Ureter (tissue), 1 donor: Measurements from ENCODE around the gene MET. TPM values are rescaled to one million over a fixed set of nuclear protein-coding genes. Genes with fewer than 3 reads are reported as not detected.
"Not testable (repeated sequence)": the region's sequence is repeated elsewhere in the genome, so short reads cannot be mapped to it uniquely, and the experiment has no call there.

ENCODE experiments used
- DNase-seq: peaks from one replicate; pipeline ENCODE4 v3.0.0-alpha.2; 2020; ENCODE audit warnings: low spot score
- total RNA-seq: library from RNA; stranded (reverse); gene quantifications from one replicate; pipeline ENCODE4 v1.2.4, GENCODE V29; 2023
- donor health status: DM: yes; HTN: yes; CAD: no.

The MET gene
- total RNA-seq: 54.1 TPM

DNA sequence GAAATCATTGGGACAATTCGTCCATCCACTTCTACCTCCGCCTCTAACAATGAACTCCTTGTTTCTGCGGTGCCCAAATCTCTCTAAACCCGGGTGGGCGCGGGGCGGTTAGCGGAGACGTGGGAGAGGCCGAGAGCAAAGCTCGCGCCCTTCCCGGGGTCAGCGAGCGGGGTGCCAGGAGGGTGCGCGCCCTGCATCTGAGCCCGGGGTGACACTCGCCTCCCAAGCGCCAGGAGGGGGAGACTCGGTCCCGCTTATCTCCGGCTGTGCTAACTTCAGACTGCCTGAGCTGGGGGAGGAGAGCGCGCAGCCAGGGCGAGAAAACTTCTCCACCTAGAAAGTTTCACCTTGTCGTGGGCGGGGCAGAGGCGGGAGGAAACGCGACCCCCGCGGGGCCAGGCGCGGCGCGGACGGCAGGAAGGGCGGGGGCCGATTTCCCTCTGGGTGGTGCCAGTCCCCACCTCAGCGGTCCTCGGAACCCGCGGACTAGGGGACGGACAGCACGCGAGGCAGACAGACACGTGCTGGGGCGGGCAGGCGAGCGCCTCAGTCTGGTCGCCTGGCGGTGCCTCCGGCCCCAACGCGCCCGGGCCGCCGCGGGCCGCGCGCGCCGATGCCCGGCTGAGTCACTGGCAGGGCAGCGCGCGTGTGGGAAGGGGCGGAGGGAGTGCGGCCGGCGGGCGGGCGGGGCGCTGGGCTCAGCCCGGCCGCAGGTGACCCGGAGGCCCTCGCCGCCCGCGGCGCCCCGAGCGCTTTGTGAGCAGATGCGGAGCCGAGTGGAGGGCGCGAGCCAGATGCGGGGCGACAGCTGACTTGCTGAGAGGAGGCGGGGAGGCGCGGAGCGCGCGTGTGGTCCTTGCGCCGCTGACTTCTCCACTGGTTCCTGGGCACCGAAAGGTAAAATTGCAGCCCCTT, at the start of gene MET:
Gene MET (plus strand): TSS at position 516 of the 915 bp plus-strand sequence. CDS start 26,889 bp downstream, outside the sequence.
- peak; percentile 81 for DNase-seq

DNA sequence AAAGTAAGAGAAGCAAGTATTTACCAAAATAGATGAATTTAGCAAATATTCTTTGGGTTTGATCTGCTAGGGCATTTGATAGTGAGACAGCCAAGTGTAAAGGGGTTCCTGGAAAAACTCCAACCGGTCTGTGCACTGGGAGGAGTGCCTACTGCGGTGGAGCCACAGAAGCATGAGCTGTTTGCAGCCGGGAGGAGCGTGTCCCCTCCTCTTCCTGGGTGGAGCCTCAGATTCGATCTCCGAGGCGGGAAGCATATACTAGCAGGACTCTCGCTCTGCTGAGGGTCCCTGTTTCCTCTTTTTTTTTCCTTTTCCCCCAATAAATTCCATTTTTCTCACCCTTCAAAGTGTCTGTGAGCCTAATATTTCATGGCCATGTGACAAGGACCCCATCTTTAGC, 45.1 kb upstream of the MET start:
- no peak for DNase-seq

DNA sequence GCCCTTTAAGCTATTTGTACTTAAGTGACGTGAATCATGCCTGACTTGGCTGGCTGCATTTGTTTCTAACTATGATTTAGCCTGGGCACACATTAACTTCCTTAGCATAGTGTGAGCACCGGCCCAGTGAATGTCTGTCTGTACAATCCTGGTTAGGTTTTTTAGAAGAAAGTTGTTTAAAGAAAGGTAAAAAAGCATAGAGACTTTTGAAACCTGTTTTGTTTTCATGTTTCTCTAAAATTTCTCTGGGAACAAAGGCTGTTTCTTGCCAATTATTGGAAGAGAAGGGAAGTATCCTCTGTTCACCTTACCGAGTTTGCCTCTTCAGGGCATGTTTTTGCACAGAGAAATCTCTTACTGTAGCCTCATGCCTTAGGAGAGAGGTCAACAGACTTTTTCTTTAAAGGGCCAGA, 42.9 kb upstream of the MET start:
- no peak for DNase-seq

DNA sequence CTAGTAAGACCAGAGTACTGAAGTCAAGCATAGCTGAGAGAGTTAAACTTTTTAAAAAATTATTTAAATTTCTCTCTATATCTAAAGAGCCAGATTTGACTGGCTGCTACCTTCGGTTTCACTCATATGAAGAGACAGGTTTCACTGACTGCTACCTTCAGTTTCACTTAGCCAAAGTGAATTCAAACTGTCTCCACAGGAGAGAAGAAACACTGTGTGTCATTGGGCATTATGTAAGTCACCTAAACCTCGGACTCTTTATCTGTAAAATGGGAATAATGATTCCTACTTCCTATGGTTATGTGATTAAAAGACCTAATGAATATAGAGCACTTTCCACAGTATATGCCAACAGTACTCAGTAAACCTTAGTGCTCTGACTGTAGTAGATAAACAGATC, 41.6 kb upstream of the MET start:
- DNase-seq: no peak

DNA sequence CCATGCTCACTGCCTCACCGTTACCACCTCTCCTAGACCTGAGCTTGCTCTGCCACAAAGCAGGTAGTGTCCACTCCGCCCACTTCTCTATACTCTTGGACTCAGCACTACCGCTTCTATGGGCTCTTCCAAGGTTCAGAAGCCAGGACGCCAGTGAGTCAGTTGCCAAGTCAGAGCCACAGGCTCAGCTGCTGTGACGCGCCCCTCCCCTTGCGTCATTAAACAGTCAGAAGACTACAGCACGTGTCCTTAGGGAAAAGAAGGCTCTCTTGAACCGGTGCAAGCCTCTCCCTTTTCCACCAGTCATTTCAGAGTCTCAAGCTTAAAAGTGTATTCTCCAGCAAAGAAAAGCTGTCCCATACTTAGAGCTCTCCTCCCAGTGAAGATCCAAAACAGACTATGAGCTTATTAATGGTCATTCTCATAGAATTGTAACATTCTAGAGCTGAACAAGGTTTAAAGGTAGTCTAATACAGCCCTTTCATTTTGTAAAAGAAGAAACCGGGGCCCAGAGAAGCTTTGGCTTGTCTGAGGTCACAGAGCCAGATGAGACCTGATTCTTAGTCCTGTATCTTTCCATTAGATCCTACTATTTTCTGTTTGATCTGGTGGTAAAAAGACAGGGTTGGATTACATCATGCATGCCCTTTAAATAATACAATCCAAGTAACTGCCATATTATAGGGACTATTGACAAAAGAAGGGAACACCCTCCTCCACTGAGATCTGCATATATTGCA, 40.9 kb upstream of the MET start:
- peak; percentile 66 for DNase-seq

DNA sequence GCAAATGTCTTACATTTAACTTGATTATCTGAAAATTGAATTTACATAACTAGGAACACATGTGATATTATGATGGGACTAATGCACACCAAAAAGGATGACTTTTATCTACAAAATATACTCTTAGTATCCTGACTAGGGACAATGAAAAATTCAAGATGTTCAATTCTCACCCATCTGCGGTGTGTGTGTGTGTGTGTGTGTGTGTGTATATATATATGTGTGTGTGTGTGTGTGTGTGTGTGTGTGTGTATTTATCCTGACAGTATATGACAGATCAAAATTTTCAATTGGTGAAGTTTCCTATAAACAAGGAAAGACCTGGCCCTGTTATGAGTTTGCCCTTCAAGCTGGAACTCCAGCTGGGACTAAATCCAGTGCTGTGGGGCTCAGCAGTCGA, 40.3 kb upstream of the MET start:
- DNase-seq: no peak

DNA sequence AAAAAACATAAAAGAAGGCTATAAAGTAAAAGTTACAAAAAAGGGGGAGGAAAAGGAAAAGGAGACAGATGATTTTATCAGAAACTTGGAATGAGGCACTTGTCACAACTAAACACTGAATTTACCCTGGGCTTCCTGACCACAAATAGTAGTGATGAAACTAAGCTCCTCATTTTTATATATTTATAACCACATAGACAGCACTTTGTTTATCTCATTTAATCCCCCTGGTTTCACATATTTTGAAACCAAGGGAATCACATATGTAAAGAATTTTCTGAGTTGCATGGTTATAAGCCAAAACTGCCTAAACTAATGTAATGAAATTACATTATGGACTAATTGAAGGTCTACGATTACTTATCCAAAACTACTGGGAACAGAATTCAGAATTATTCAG, 39.6 kb upstream of the MET start:
- no peak for DNase-seq

DNA sequence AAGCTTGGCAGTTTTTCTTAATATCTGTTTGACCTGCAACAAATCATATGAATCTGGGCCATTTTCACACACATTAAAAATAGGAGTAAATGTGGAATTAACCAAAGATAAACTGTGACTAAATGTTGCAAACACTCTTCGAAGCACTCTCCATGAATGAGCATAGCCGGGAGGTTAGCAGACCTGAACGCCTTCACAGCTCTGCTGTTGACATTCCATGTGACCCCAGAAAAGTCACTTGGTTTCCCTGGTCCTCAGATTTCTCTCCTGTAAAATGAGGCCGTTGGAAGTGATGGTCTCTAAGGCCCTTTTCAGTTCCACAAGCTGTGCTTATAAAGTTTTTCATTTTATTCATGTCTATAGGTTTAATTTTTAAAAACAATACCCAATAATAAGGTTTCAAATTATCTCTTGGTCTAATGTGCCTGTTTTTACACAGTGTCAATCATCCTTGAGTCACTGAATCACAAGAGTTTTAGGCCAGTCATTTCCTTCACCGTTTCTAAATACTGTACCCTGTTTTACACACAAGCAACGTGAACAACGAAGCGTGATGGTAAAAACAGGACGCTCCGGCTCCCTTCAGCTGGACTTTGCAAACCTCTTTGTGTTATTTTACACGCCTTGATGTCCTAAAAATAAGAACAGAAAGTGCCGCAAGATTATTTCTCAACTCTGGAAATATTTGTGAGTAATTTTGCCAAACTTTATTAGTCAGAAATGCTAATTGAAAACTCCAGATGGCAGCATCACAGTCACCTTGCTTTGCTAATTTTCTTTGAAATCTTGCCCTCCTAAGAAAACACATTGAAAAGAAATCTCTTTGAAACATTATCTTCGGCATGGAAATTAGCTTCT, 38.6 kb upstream of the MET start:
- DNase-seq: no peak

DNA sequence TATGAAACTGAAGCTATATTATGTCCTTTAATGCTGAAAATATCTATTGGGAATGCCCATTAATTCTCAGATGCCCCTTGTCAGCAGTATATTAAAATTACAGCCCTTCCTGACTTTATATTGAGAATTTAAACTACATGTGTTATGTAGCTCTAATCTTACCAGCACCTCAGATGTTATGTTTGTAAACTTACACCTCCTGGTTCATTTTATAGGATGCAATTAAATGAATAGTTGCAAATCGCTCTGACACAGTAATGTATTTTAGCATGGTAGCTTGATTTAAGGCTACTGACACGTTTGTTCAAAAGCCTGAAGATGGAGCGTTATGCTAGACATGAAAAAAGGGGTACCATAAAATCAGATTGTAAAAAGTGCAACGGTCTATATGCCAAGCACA, 35.0 kb upstream of the MET start:
- no peak for DNase-seq

DNA sequence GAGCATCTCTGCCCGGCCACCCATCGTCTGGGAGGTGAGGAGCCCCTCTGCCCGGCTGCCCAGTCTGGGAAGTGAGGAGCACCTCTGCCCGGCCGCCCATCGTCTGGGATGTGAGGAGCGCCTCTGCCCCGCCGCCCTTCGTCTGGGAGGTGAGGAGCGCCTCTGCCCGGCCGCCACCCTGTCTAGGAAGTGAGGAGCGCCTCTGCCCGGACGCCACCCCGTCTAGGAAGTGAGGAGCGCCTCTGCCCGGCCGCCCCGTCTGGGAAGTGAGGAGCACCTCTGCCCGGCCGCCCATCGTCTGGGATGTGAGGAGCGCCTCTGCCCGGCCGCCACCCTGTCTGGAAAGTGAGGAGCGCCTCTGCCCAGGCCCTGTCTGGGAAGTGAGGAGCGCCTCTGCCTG, 33.4 kb upstream of the MET start:
- DNase-seq: not testable (repeated sequence)

DNA sequence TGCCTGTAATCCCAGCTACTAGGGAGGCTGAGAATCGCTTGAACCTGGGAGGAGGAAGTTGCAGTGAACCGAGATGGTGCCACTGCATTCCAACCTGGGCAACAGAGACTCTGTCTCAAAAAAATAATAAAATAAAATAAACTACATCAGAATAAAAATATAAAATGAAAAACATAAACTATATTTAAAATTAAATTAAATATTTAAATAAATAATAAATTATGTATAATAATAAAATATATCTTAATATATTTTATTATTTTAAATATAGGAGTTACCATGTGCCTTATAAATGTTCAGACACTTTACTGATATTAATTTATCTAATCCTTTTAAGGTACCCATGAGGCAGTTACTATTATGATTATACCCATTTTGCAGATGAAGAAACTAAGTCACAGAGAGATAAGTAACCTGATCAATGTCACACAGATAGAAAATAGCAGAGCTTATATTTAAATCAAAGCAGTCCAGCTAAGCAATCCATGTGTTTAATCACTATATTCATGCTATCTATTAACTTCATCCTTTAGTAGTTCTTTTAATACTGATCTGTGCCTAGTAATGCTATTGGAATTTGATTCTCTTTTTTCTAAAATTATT, 30.3 kb upstream of the MET start:
- no peak for DNase-seq

DNA sequence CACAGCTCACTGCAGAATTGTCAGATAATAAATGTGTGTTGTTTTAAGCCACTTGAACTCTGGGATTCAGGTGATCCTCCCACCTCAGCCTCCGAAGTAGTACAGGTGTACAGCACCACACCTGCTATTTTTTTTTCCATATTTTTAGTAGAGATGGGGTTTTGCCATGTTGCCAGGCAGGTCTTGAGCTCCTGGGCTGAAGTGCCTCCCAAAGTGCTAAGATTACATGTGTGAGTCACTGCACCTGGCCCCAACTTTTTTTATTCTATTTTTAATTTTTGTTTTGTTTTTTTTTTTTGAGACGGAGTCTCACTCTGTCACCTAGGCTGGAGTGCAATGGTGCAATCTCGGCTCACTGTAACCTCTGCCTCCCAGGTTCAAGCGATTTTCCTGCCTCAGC, 28.8 kb upstream of the MET start:
- DNase-seq: not testable (repeated sequence)

DNA sequence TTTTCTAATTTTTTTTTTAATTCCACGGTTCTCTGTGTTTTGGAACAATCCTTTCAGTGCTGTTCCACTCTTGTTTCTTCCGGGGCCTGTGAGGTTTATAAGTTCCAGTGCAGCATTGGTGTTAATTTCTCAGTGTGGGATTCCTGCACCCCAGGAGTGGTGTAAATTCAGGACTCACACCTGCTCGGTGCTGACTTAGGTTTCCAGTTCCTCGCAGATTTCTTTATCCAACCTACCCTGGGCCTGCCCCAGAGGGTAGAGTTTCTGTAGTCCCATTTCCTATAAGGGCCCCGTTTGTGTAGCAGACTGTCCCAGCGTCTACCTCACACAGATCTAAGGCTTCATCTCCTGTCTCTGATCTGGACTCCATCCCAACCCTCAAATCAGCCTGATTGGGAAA, 27.4 kb upstream of the MET start:
- DNase-seq: no peak

DNA sequence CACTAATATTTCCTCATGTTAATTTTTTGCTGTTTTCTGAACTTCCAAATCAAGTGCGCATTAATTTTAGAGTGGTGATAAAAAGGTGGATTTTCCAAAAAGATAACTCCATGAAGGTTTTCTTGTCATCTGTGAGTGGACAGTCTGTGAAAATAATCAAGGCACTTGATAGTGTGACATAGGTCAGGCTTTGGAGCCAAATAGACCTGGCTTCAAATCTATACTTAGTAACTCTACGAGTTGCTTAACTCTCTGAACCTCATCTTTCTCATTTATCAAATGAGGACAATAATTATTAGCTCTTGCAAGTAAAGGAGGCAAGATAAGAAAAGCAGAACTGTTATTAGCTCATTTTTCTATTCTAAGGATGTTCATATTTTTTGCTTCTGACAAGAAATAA, 24.7 kb upstream of the MET start:
- no peak for DNase-seq

DNA sequence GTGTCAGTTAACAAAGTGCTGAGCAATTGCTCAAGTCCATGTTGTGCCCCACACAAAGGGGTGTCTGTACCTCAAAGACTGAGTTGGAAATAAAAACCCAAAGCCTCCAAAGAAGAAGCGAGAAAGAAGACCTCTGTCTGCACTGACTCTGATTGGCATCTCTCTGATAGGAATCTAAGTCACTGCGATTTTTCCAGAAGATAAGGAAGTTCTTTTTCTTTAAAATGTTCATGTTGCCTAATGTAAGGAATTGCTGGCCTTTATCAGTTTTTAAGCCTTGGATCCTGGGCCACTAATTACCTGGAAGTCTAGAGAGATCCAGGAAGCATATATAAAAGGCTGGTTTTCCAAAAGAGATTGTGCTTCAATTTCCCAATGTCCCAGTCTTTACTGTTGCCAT, 24.1 kb upstream of the MET start:
- DNase-seq: no peak

DNA sequence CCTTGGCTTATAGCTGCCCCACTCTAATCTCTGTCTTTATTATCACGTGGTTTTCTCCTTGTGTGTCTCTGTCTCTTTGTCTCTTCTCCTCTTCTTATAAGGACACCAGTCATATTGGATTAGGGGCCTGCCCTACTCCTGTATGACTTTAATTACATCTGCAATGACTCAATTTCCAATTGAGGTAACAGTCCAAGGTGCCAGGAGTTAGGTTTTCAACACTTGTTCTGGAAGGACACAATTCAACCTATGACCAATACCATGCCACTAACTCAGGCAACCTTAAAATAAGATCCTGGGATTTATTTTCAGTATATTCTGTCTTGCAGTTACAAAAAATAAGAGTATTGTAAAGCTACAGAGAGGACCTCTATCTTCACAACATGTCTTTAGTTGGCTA, 21.6 kb upstream of the MET start:
- no peak for DNase-seq

DNA sequence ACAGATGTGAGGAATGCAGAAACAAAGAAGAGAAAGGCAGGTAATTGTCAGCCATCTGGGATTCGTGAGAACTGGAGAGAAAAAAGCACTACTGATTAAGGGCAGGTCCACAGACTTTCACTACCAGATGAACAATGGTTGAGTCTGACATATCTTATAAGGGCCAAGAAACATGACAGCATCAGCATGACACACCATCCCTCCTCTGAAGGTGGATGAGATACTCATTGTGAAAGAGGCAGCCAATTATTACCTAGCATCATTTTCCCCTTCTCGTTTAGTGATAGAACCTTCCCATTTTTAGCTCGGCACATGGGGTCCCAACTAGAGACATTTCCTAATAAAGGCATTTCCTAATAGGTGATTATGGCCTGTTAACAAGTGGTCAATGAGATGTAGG, 19.2 kb upstream of the MET start:
- DNase-seq: no peak

DNA sequence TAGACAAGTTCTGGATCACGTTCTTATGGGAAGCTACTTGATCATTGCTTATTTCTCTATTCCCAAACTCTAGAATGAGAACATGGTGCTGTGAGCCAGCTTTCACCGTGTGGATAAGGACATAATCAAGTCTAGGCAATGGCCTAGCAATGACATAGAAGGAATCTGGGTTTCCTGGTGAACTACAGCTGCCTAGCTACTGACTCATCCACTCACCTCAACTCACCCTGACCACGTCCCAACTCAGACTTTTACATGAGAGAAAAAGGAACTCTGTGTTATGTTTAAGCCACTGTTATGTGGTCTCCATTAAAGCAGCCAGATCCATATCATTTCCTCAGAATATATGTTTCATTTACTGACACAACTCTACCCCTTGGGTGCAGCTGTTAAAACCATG, 18.8 kb upstream of the MET start:
- DNase-seq: peak; percentile 52

DNA sequence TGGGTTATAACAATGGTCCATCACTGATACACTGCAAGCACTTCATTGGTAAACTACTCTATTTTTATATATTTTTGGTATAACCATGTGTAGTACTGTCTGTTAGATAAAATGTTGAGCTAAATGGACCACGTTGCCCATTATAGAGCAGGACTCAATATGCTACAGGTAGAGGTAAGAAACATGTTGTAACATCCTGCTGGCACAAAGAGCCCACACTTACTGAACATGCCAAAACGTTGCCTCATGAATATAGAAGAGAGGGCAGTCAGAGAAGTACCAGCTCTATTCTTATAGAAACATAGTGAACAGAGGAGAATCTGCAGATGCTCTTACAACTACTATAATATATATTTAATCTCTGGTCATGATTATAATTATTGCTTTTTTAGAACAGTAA, 18.4 kb upstream of the MET start:
- no peak for DNase-seq

DNA sequence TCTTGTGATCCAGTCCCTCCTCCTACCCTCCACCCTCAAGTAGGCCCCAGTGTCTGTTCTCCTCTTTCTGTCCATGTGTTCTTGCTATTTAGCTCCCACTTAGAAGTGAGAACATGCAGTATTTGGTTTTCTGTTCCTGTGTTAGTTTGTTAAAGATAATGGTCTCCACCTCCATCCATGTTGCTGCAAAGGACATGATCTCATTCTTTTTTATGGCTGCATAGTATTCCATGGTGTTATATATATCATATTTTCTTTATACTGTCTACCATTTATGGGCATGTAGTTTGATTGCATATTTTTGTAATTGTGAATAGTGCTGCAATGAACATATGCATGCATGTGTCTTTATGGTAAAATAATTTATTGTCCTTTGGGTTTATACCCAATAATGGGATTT, 12.7 kb upstream of the MET start:
- not testable (repeated sequence) for DNase-seq

DNA sequence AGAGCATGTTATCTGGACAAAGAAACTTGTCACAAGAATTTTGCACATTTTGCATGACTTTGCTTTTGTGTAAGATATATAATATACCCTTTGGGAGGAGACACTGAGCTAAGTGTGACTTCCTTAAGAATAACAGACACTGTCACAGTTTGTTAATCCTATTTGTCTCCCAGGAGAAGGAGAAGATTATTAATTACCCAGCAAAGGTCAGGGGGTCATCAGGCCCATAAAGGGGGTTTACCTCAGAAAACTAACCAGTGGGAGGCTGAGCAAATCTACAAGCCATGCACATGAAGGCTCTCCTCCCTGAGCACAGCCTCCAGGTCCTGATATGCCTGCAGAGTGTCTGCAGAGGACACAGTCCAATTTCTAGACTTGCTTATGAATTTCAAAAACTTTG, 10.1 kb upstream of the MET start:
- no peak for DNase-seq

DNA sequence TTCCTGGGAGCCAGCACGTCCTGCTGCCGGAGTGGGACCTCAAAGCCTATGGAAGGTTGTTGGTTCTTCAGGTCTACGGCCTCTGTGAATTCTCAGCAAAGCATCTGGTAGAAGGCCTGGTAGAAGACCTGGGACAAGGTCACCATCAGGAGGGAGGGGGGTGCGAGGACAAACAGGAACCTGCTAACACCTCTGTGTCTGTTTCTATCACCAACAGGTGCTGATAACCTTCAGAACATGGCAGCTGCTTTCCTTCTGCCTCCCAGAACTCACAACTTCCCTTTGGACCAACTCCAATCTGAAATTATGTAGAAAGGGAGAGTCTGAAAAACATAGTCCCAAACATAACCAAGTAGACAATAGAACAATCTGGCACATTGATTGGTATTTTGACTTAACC, 8.3 kb upstream of the MET start:
- DNase-seq: no peak
